K562 (cell line): ENCODE results near the gene RETREG2. TPM values are rescaled to one million over a fixed set of nuclear protein-coding genes. Genes with fewer than 3 reads are reported as not detected.

Experiments used
- ARID2 ChIP-seq: fragments of 450-650 bp; IDR thresholded peaks from 2 replicates; pipeline ENCODE4 v1.6.1; 2017; ENCODE audit warnings: antibody characterized with exemption, mild to moderate bottlenecking
- BDP1 ChIP-seq: IDR thresholded peaks from 3 replicates; pipeline ENCODE4 v1.6.1; 2011; ENCODE audit not compliant: insufficient read length, insufficient read depth
- BHLHE40 ChIP-seq: IDR thresholded peaks from 2 replicates; pipeline ENCODE4 v1.6.1; 2011; ENCODE audit warnings: low read length, improper control_type of control experiment
- CHCHD3 ChIP-seq: fragments of 250-450 bp; sonication (Bioruptor Pico); IDR thresholded peaks from 2 replicates; pipeline ENCODE4 v2.1.2; 2022; ENCODE audit warnings: mild to moderate bottlenecking
- CTBP1 ChIP-seq: fragments of 450-650 bp; IDR thresholded peaks from 2 replicates; pipeline ENCODE4 v1.6.1; 2016; ENCODE audit warnings: borderline replicate concordance
- FOXJ3 ChIP-seq: sonication (generic); formaldehyde crosslinking; IDR thresholded peaks from 2 replicates; pipeline ENCODE4 v1.4.0; 2020; ENCODE audit warnings: mild to moderate bottlenecking, missing genetic modification reagents
- FUS ChIP-seq: fragments of 200-400 bp; formaldehyde crosslinking; optimal IDR thresholded peaks from 2 replicates; pipeline ENCODE3; 2017; ENCODE audit warnings: low read depth, low read length
- GTF2E2 ChIP-seq: fragments of 200-800 bp; sonication (Bioruptor generic); IDR thresholded peaks from 2 replicates; pipeline ENCODE4 v1.6.1; 2016; ENCODE audit warnings: missing genetic modification characterization, missing compliant biosample characterization
- KAT7 ChIP-seq: sonication (generic); formaldehyde crosslinking; IDR thresholded peaks from 2 replicates; pipeline ENCODE4 v1.8.0; 2022; ENCODE audit warnings: missing genetic modification reagents, mild to moderate bottlenecking, borderline replicate concordance
- MCM3 ChIP-seq: fragments of 450-650 bp; IDR thresholded peaks from 2 replicates; pipeline ENCODE4 v1.6.1; 2016
- NFE2 ChIP-seq: IDR thresholded peaks from 2 replicates; pipeline ENCODE4 v1.6.1; 2014; ENCODE audit warnings: antibody characterized with exemption, low read depth
- OTX1 ChIP-seq: fragments of 450-650 bp; formaldehyde crosslinking; IDR thresholded peaks from 2 replicates; pipeline ENCODE4 v1.4.0; 2022; ENCODE audit warnings: mild to moderate bottlenecking
- PRMT5 ChIP-seq: sonication (generic); formaldehyde crosslinking; IDR thresholded peaks from 2 replicates; pipeline ENCODE4 v1.5.0; 2020; ENCODE audit warnings: missing genetic modification reagents
- SMAD3 ChIP-seq: fragments of 450-650 bp; formaldehyde crosslinking; conservative IDR thresholded peaks from 2 replicates; pipeline ENCODE4 v1.4.0; 2020; ENCODE audit warnings: mild to moderate bottlenecking
- SMAD4 ChIP-seq: fragments of 250-450 bp; sonication (Bioruptor Pico); conservative IDR thresholded peaks from 2 replicates; pipeline ENCODE4 v1.8.0; 2021; ENCODE audit warnings: inconsistent platforms, mild to moderate bottlenecking, moderate library complexity
- SOX6 ChIP-seq: fragments of 450-650 bp; IDR thresholded peaks from 2 replicates; pipeline ENCODE4 v1.6.1; 2014; ENCODE audit warnings: mild to moderate bottlenecking
- TAF9B ChIP-seq: fragments of 450-650 bp; IDR thresholded peaks from 2 replicates; pipeline ENCODE4 v1.6.1; 2018; ENCODE audit warnings: mild to moderate bottlenecking; ENCODE audit not compliant: partially characterized antibody
- TEAD1 ChIP-seq, 2 experiments: fragments of 450-650 bp in 1 of 2; sonication (generic) in 1 of 2; formaldehyde crosslinking; IDR thresholded peaks; 2 replicates each; pipeline versions ENCODE4 v1.4.0 to v1.8.0; 2020 to 2022; ENCODE audit warnings: mild to moderate bottlenecking in 2 of 2, missing genetic modification reagents in 1 of 2
- TEAD2 ChIP-seq: fragments of 450-650 bp; IDR thresholded peaks from 2 replicates; pipeline ENCODE4 v1.6.1; 2016; ENCODE audit warnings: missing genetic modification characterization, control low read depth, missing compliant biosample characterization
- ZNF23 ChIP-seq: fragments of 250-450 bp; sonication (Bioruptor Pico); IDR thresholded peaks from 2 replicates; pipeline ENCODE4 v1.4.0; 2020; ENCODE audit warnings: mild to moderate bottlenecking
- ZNF253 ChIP-seq: fragments of 250-450 bp; sonication (Bioruptor Pico); conservative IDR thresholded peaks from 2 replicates; pipeline ENCODE4 v1.6.1; 2021; ENCODE audit warnings: mild to moderate bottlenecking
- ZNF395 ChIP-seq: fragments of 200-800 bp; sonication (Bioruptor generic); IDR thresholded peaks from 2 replicates; pipeline ENCODE4 v1.6.1; 2017; ENCODE audit warnings: missing genetic modification characterization, missing compliant biosample characterization
- polyA plus RNA-seq, 8 experiments: library from polyadenylated mRNA; depleted of rRNA in 4 of 8; stranded (reverse) in 5 of 8; unstranded in 3 of 8; fragments of >200 nt; fragmentation: Nextera tagmentation in 2 of 8; fragmentation: Illumina TruSeq in 1 of 8; extraction: Ambion mirVana in 2 of 8; extraction: Trizol in 1 of 8; gene quantifications; 2 replicates each; pipeline versions ENCODE4 v1.2.1 to v1.2.3, GENCODE V29; 2011 to 2014; ENCODE audit warnings: inconsistent platforms in 1 of 8, missing spikeins in 1 of 8
- total RNA-seq, 7 experiments: library from RNA; depleted of rRNA in 6 of 7; stranded (reverse); fragments of >200 nt in 6 of 7; fragmentation: Illumina TruSeq in 2 of 7; extraction: Trizol in 2 of 7; gene quantifications; 2 replicates each; pipeline versions ENCODE4 v1.2.1 to v1.2.3, GENCODE V29; 2011 to 2021; ENCODE audit warnings: low replicate concordance in 1 of 7
- TF ChIP-seq, protein P1 (sequence below), 2 experiments: fragments of 150-350 bp in 1 of 2; IDR thresholded peaks; 2 replicates each; pipeline ENCODE4 v1.6.1; 2012 to 2016; ENCODE audit warnings: low read depth in 2 of 2, low read length in 2 of 2, mild to moderate bottlenecking in 1 of 2, moderate library complexity in 1 of 2
- TF ChIP-seq, protein P2 (sequence below): sonication (generic); formaldehyde crosslinking; IDR thresholded peaks from 2 replicates; pipeline ENCODE4 v1.8.1; 2022; ENCODE audit warnings: missing genetic modification reagents

The RETREG2 gene
- total and polyA plus RNA-seq, 9 of the 15 experiments (the other 6 are each of a cell fraction or from before 2014, with no cell fraction given) = 4.9 to 40.1 (median 19.2) TPM

DNA sequence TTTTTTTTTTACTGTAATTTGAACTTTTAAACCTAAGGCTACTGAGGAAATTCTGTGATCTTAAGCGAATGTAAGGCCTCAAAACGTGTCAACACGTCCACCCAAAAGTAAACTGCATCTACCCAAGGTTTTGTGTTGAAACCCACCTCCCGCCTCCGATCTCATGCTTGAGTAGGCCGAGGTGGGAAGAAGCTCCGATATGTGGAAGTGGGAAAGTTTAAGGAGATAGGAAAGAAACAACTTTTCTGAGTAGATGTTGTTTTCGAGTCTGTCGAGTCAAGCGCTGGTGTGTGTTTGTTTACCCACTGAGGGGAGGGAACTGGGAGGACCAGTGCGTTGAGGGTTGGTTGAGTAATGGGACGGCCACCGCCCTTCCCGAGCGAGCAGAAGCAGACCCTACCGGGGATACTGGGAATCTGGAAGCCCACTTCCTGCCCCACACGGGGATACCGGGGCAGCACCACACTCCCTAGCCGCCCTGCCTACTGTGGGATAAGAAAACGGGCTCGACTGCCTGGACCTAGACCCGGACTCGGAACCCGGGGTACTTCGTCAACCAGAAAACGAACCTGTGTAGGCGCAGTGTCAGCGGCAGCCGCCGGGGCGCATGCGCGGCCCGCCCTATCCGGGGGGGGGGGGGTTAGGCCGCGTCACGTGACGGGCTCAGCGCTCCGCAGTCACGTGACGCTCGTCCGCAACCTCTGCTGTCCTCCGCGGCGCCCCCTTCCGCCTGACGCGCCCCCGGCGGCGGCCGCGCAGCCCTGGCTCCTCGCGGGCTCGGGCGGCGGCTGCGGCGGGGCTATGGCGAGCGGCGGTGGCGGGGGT is at the start of gene RETREG2 (continued):
- TF ChIP-seq NFE2 (peak; percentile 34; the same call in 1 of the 2 replicates), CTBP1 (0 out of 2 replicates have a peak, but pooled peaks have one; percentile 30), GTF2E2 (tag) (peak; percentile 92), KAT7 (CRISPR knock-in tag) (no peak), TEAD1 (CRISPR knock-in tag; IDR thresholded peaks at IDR 0.05) (no peak), TAF9B (peak; percentile 76), TEAD2 (no peak), ARID2 (no peak), CHCHD3 (CRISPR knock-in tag) (no peak), ZNF253 (CRISPR knock-in tag) (no peak), SOX6 (no peak), SMAD3 (CRISPR knock-in tag) (0 out of 2 replicates have a peak, but pooled peaks have one; percentile 46), BHLHE40 (peak; percentile 95), ZNF395 (CRISPR knock-in tag) (peak; percentile 54; the same call in 1 of the 2 replicates), BDP1 (no peak), PRMT5 (CRISPR knock-in tag) (no peak), SMAD4 (CRISPR knock-in tag) (no peak), MCM3 (no peak), FUS (no peak), FOXJ3 (CRISPR knock-in tag) (no peak), OTX1 (CRISPR knock-in tag) (no peak), ZNF23 (no peak)
- TF ChIP-seq, protein P1, sequence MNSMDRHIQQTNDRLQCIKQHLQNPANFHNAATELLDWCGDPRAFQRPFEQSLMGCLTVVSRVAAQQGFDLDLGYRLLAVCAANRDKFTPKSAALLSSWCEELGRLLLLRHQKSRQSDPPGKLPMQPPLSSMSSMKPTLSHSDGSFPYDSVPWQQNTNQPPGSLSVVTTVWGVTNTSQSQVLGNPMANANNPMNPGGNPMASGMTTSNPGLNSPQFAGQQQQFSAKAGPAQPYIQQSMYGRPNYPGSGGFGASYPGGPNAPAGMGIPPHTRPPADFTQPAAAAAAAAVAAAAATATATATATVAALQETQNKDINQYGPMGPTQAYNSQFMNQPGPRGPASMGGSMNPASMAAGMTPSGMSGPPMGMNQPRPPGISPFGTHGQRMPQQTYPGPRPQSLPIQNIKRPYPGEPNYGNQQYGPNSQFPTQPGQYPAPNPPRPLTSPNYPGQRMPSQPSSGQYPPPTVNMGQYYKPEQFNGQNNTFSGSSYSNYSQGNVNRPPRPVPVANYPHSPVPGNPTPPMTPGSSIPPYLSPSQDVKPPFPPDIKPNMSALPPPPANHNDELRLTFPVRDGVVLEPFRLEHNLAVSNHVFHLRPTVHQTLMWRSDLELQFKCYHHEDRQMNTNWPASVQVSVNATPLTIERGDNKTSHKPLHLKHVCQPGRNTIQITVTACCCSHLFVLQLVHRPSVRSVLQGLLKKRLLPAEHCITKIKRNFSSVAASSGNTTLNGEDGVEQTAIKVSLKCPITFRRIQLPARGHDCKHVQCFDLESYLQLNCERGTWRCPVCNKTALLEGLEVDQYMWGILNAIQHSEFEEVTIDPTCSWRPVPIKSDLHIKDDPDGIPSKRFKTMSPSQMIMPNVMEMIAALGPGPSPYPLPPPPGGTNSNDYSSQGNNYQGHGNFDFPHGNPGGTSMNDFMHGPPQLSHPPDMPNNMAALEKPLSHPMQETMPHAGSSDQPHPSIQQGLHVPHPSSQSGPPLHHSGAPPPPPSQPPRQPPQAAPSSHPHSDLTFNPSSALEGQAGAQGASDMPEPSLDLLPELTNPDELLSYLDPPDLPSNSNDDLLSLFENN (IDR thresholded peaks at IDR 0.05; ENCODE audit: low read depth in 2 of 2, low read length in 2 of 2) = no peak
- TF ChIP-seq, protein P2, sequence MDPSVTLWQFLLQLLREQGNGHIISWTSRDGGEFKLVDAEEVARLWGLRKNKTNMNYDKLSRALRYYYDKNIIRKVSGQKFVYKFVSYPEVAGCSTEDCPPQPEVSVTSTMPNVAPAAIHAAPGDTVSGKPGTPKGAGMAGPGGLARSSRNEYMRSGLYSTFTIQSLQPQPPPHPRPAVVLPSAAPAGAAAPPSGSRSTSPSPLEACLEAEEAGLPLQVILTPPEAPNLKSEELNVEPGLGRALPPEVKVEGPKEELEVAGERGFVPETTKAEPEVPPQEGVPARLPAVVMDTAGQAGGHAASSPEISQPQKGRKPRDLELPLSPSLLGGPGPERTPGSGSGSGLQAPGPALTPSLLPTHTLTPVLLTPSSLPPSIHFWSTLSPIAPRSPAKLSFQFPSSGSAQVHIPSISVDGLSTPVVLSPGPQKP (CRISPR knock-in tag) = no peak
